Stimulated activated CD4-positive, alpha-beta T cell treated with anti-CD3 and anti-CD28 coated beads, TNF-alpha, amount 100 ng/mL, for 24 hours (primary cell): ENCODE data around the gene MYO1C.

Experiments
- DNase-seq, 3 experiments: peaks; one replicate each; pipeline ENCODE4 v3.0.0-alpha.2; 2020; ENCODE audit warnings: low read depth in 3 of 3

Gene MYO1C

DNA sequence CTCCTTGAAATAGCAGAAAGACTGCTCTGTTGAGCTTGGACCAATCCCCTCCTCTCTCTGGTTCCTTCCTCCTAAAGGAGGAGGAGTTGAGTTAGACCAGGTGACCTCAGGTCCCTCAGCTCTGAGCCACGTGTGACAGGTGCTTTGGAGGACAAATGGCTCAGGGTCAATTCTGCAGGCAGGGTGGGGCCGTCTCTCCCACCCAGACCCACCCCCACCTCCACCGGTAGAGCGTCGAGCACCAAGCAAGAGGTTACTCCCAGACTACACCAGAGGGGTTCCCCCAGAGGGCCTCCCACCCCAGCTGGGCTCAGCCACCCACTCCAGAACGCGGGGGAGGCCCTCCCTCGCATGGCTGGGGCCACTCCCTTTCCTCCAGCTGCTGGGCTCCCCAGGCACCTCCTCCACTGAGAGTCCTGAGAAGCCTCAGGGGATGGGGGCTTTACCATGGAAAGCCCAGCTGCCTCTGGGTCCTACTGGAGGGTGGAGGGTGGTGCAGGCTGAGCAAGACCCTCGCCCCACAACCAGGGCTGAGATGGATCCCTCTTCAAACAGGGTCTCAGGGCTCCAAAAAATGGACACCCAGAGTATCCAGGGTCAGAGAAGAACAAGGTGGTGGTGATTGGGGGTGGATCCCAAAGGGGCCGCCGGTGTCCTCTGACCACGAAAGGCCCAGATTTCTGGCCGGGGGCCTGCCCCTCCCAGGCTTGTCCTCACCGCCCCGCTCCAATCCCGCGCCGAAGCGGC lies 7.6 kb downstream of the MYO1C start:
- no peak for DNase-seq

DNA sequence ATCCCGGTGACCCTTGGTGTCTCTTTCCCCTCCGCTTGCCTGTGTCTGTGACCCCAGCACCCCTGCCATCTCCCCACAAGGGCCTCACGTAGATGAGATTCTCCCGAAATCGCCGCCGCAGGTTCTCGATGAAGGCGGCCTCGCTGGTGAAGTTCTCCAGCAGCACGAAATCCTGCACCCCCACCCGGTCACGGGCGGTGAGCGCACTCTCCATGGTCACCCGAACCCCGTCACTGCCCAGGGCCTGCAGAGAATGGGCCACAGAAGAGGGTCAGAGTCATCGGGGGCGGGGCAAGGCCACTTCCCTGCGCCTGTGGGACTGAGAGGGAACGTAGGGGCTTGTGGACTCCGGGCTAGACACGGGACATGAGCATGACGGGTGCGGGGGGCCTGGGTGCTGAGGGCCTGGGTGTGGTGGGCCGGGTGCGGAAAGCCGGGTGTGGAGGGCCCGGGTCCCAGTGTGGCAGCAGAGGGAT lies 8.4 kb downstream of the MYO1C start:
- no peak for DNase-seq

DNA sequence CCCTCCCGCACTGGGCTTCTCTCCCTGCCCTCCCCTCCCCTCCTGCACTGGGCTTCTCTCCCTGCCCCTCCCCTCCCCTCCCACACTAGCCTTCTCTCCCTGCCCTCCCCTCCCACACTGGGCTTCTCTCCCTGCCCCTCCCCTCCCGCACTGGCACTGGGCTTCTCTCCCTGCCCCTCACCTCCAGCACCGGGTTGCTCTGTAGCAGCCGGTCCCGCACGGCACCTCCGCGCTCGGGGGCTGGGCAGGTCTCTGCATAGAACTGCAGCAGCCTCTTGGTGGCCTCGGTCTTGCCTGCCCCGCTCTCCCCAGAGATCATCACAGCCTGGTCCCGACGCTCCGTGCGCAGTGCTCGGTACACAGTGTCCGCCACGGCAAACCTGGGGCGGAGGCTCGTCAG lies 9.8 kb downstream of the MYO1C start:
- DNase-seq, result no peak

DNA sequence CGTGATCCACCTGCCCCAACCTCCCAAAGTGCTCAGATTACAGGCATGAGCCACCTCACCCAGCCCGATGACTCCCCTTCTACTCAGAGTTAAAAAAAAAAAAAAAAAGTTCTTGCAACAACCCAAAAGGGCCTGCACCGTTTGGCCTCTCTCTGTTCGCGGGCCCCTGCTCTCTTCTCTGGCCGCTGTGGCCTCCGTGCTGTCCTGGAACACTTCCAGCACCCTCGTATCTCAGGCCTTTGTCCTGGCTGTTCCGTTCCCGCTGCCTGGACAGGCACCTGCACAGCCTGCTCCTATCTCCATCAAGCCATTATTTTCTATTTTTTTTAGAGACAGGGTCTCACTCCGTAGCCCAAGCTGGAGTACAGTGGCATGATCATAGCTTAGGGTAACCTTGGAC lies 10.8 kb downstream of the MYO1C start:
- no peak for DNase-seq

DNA sequence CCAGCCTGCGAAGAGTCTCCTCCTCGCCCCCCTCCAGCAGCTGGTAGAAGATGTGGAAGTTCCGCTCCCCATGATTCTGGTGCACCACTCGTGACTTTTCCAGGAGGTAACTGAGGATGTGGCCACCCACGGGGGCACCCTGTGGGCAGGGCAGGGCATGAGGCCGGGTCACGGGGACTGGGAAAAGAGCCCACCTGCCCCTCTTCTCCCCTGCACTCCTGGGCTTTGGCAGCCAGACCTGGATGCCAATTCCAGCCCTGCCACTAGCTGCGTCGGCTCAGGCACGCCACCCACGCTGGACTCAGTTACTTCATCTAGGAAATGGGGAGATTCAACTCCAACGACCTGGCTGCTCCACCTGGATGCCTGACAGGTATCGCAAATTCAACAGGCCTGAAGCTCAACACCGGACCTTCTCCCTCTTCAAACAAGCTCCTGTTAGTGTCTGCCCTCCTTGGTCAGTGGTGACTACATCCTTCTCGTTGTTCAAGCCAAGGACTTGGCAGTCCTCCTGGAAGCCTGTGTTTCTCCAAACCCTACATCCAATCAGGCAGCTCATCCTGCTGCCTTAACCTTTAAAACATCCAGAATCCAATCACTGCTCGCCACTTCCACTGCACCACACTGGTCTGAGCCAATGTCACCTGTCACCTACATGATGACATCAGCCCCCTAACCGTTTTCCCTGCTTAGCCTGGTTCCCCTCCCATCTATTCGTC lies 11.6 kb downstream of the MYO1C start:
- DNase-seq, result no peak

DNA sequence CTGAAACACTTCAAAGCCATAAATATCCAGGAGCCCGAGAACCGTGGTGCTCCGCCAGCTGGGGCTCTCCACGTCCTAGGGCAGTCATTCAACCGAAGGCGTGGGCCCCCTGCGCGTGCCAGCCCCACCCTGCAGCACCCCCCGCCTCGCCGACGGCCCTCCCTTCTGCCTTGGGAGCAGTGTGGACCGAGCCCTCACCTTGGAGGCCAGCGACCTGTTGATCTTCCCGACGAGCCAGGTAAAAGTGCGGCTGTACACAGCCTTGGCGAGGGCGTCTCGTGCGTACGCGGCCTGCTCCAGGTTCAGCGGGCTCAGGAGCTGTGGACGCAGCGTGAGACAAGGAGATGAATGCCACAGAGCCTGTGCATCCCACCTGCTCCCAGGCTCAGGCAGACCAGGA lies 14.1 kb downstream of the MYO1C start:
- DNase-seq, result no peak

DNA sequence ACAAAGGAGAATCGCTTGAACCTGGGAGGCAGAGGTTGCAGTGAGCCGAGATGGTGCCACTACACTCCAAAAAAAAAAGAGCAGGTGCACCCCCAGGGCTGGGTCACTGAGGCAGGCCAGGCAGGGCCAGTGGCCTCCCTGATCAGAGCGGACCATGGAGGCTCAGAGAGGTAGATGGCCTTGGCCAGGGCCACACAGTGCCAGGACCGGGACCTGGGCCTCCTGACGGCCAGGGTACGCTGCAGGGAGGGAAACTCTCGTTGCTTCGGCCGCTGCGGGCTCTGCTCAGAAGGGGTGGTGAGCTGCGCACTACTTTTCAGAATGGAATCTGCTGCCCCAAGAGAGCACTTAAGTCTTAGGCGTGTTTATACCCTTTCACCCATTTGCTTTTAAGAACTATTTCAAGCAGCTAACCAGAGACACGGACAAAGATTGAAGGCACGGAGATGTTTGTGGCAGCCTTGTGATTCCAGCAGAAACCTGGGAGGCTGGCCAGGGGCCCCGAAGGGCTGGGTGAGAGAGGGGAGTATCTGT lies 17.1 kb downstream of the MYO1C start:
- DNase-seq, result no peak

DNA sequence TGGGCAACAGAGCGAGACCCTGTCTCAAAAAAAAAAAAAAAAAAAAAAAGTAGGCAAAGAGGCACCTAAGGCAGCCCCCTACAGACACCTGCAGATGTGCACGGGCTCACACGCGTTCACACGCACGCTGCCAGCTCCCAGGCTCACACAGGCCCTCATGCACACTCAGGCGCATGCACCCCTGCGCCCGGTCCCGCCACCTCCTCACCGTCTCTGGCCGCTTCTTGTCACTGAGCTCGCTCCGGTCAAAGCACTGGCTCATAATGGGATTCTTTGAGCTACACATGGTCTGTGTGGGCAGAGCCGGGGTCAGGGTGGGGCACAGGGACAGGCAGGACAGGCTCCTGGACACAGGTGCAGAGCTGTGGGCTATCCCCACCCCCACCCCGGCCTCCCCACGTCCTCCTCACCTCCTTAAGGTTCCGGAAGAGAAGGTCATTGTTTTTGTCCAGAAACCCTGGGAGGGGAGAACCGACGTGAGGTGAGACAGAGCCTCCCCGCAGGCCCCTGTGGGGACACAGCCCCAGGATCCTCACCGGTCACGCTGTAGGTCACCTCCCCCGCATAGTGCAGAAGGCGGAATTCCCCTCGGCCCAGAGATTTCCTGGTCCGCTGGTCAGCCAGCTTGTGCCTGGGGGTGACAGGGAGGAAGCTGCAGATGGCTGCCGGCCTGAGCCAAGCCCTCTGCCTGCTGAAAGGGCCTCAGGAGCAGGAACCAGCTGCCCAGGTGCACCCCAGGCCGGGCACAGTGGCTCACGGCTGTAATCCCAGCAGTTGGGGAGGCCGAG lies 17.9 kb downstream of the MYO1C start:
- DNase-seq, result no peak

DNA sequence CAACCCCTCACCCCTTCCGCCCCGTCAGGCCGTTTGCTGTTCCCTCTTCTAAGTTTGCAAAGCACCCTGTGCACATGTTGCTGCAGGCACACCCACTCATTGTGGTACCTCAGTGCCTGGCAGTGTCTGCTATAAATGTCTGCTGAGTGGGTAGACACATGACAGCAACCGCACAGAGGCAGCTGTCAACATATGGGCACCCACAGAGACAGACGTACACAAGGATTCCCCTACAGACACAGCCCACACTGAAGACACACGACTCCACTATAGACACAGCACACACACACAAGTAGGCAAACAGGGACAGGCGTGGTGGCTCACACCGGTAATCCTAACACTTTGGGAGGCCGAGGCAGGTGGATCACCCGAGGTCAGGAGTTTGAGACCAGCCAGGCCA lies 18.6 kb downstream of the MYO1C start:
- DNase-seq, result no peak

DNA sequence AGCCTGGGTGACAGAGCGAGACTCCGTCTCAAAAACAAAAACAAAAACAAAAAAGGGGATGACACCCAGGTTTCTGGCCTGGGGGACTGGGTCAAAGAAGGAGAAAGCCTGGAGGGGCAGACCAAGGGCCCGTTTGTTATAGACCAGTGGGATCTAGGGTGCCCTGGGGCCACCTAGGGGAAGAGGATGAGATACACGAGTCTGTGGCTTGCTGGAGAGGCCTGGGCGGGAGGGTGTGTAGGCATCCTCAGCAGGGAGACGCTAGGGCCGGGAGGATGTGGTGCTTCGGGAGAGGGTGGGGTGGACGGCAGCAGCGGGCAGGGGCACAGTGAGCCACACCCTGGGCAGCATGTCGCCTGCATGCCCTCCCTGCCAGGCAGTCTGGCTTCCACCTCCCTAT lies 19.3 kb downstream of the MYO1C start:
- DNase-seq, result no peak

DNA sequence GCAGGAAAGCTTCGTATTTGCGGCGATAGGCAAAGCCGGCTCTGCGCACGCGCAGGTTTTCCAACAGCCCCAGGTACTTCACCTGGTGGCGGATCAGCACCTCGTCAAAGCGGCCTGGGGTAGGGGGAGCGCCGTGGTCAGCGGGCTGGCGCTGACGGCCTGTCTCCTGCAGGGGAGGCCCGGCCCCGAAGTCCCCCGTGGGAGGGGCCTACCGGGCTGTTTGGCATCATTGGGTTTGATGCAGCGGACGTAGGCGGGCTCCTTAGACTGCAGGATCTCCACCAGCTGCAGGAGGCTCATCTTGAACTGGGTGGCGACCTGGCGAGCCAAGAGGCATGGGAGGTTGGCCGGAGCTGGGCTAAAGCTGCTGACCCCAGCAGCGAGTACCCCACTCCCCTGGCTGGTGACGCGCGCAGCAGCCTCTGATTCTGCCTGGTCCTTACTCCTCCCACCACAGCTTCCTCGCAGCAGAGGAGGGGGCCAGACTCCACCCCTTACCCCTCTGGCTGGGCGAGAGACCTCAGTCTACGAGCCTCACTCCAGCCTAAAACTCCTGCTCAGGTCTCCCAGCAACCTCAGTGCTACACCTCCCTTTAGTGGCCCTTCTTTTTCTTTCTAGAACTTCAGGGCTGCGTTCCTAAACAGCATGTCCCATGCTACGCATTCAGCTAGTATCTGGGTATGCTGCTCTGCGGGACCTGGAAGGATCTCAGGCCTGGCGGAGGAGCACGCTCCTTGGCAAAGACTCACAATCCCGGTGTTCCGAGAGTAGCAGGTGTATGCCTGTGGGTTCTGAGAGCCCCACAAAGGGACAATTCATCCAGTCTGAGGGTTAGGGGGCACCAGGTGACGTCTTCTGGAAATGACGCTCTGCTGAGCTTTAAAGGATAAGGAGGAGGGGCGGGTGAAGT lies 20.3 kb downstream of the MYO1C start:
- DNase-seq, result no peak

DNA sequence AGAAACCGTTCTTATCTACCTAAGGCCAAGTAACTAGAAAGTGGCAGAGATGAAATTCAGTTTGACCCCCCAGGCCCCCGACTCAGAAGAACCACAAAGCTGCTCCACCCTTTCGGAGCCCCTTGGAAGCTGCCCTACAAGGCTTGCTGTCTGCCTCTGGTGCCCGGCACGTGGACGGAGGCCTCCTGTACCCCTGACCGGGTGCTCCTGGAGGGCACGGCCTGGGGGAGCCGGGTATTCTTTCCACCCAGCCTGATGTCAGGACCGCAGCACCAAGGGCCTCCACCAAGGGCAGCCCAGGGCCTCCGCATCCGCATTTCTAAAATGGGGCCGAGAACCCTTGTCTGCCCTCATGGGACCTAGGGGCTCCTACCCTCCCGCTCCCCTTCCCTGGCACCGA lies 21.0 kb downstream of the MYO1C start:
- DNase-seq, result no peak

DNA sequence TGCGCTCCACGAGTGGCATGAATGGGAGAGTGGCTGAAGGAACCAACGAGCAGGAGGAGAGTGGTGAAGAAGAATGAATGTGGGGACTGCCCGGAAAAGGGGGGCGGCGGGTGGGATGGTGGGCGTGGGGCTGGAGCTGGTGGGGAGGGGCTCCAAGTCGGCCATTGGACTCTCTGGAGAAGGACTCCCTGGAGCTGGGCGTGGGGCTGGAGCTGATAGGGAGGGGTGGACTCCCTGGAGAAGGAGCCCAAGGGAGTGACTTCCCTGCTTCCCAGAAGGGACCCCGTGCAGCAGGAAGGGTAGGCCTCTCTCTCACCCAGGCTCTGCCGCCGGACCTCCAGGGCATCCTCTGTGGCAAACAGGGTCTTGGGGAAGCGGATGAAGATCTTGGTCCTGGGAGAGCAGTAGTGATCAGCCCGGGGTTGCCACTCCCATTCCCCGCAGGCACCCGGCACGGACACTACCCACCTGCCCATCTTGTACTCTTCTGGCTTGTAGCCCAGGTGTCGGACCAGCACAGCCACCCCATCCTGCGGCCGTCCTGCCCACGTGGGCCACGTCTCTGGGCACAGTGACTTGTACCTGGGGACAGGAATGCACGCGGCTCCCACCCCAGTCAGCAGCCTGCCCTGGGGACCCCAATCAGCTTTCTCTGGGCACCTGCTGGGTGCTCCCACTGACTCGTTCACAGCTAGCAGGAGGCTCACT lies 21.6 kb downstream of the MYO1C start:
- no peak for DNase-seq

DNA sequence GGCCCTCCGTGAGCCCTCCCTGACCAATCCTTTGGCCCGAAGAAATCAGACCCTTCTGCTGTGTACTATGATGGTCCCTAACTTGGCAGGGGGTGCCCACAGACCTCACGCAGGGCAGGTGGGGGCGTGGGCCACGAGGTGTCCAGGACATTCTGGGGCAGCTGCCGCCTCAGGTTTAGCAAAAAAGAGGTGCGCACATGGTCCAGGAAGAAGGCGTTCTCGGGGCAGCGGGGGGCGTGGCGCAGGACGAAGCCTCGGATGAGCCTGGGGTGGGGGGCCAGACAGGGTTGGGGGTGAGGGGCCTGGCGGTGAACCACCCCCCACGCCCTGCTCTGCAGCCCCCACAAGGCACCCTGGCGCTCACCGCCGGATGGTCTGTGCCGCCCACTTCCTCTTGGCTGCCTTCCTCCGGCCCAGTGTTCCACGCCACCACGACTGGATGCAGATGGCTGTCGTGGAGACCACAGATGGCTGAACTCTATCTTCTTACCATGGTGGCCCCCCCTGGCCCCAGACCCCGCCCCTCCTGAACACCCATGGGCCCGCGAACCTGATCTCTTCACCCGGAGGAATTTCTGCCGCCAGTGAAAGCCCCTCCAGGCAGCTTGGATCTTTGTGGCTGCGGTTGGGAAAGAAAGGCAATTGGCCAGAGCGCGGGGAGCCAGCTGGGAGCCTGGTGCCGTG lies 22.3 kb downstream of the MYO1C start:
- no peak for DNase-seq

DNA sequence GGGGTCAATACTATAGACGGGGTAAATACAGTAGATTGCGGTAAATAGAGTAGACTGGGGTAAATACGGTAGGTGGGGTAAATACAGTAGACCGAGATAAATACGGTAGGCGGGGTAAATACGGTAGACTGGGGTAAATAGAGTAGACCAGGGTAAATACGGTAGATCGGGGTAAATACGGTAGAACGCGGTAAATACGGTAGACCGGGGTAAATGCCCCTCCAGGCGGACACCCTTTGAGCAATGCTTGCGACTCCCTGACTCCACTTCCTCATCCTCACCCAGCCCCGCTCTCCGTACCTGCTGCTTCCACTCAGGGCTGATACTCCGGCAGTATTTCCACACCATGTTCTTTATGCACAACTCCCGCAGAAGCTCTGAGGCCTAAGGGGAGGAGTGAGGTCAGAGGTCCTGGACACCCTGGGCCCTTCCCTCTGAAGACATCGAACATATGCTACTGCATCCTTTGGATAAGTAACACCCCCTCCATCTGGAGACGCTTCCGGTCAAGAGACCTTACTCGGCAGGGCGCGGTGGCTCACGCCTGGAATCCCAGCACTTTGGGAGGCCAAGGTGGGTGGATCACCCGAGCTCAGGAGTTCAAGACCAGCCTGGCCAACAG lies 23.1 kb downstream of the MYO1C start:
- no peak for DNase-seq

DNA sequence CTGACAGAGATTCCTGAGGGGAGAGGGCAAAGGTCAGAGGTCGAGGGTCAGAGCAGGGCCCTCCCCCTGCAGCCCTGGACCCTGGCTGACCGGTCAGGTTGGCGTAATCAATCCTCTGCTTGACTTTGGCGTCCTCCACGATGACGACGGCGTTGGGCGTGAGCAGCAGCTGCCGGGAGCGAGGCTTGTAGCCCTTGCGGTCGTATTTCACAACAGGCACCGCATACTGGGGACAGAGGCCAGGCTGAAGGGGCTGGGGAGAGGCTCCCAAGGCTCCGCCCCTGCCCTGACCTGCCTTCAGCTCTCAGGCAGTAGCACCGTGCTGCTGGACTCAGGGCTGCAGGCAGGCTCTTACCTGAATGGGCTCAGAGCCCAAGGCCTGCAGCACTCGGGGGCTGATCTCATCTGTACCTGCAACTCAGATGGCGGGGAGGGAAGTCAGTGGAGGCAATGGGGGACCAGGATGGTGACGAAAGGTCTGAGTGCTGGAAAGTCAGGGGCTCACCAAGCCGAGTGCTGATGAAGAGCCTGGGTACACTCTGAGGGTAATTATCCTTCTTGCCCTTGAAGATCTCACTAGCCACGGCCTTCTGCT lies 24.5 kb downstream of the MYO1C start:
- no peak for DNase-seq

DNA sequence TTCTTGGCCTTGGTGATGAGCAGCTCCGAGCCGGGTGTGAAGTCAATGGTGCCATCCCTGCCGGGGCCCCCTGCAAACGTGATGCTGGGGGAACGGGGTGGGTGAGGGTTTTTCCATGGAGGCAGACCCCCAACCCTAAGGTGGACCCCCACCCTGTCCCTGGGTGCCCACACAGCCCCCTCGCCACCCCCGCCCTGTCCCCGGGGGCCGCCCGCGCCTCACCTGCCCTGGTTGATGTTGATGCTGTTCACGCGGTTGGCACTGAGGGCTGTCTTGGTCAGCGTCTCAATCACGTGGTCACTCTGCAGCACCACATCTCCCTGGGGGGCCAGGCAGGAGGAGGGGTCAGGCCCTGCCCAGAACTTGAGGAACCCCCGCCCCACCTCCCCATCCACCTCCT lies 25.2 kb downstream of the MYO1C start:
- no peak for DNase-seq

DNA sequence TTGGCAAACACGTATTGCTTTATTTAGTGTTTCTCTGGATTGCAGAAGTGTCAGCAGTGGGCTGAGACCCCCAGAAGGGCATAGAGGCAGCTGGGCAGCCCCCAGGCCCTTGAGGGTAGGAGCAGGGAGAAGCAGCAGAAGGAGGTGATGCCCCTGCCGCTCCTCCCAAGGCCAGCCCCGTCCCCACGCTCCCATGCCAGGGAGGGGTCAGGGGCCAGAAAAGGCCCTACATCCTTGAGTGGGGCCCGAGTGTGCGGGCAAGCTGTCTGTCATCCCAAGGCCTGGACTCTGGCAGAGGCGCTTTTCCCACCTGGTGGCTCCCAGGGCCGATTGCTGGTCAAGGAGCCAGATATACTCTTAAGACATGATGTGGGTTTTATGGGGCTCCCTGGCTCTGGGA lies 28.3 kb downstream of the MYO1C start:
- no peak for DNase-seq
